Skeletal muscle tissue (tissue), 4 donors: Measurements from ENCODE around the gene GLT8D2. TPM values are rescaled to one million over a fixed set of nuclear protein-coding genes. Genes with fewer than 3 reads are reported as not detected.
"Not testable (repeated sequence)": the region's sequence is repeated elsewhere in the genome, so short reads cannot be mapped to it uniquely, and the experiment has no call there.

Source experiments
- H3K27ac ChIP-seq: one replicate; pipeline ENCODE4 v1.7.0; 2013; ENCODE audit warnings: mild to moderate bottlenecking, low read depth, low read length, inconsistent platforms
- H3K27me3 ChIP-seq, 3 donors: one replicate each; pipeline ENCODE4 v1.7.0; 2013; ENCODE audit warnings: low read length in 3 of 3; ENCODE audit not compliant: control insufficient read depth in 3 of 3, insufficient read depth in 3 of 3
- H3K36me3 ChIP-seq, 3 donors: one replicate each; pipeline ENCODE4 v1.7.0; 2013; ENCODE audit warnings: low read length in 3 of 3; ENCODE audit not compliant: control insufficient read depth in 3 of 3, insufficient read depth in 3 of 3
- H3K4me1 ChIP-seq, 3 donors: one replicate each; pipeline ENCODE4 v1.7.0; 2013; ENCODE audit warnings: low read length in 3 of 3, mild to moderate bottlenecking in 3 of 3; ENCODE audit not compliant: control insufficient read depth in 3 of 3, insufficient read depth in 3 of 3
- H3K4me3 ChIP-seq, 3 donors: one replicate each; pipeline ENCODE4 v1.7.0; 2013; ENCODE audit warnings: low read length in 3 of 3
- H3K9ac ChIP-seq, 3 donors: one replicate each; pipeline ENCODE4 v1.7.0; 2013; ENCODE audit warnings: low read length in 3 of 3, mild to moderate bottlenecking in 3 of 3, moderate library complexity in 2 of 3, low read depth in 1 of 3
- H3K9me3 ChIP-seq, 3 donors: one replicate each; pipeline ENCODE4 v1.7.0; 2013; ENCODE audit warnings: low read length in 3 of 3; ENCODE audit not compliant: control insufficient read depth in 3 of 3
- total RNA-seq: library from RNA; depleted of rRNA; stranded (reverse); fragments of >200 nt; gene quantifications from one replicate; pipeline ENCODE4 v1.2.3, GENCODE V29; 2014
- donor health status: Osteomylitis.

GLT8D2 gene
- total RNA-seq, 1 donor from 2014 or later = 36.5 TPM

DNA sequence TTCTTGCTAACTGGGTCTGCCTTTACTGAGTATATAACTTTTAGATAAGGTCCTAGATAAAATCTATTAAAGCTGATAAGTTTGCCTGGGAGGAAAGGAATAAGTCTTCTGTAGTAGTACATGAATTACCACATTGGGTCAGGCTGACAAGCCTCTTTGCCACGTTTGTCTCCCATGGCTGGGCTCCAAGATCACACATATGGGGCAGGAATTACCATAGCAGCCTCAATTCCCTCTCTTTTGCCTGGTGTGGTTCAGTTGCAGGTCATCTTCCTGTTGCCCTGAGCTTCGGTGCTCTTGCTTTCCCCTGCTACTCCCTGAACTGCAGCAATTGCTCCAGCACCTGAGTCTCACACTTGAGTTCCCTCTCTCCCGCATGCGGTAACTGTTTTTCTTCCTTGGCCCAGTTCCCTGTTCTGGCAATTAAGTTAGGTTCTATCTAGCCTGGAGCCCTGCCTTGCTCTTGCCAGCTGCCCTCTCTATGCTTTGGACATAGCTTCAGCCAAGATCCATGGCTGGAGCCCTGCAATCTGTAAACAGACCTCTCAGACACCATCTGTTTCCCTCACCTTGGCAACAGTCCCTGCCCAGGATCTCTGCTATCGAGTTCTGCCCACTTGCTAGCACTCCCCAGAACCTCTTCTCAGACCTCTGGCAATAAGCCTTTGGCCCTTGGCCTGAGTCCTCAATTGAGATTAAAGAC, 5.8 kb upstream of the GLT8D2 start:
- peak overlapping the region in 1 of 3 donors; percentile 9 for H3K4me3 ChIP-seq
- peaks cover 6 to 10% (median 10%) of the 10 kb centered on the region in 3 donors for H3K4me1 ChIP-seq
- no peak overlapping the region for H3K27ac ChIP-seq
- no peaks in the 10 kb centered on the region for H3K27me3 ChIP-seq
- H3K9ac ChIP-seq = peak overlapping the region in 1 of 3 donors; percentile 34
- H3K9me3 ChIP-seq = no peaks in the 10 kb centered on the region
- no peaks in the 10 kb centered on the region for H3K36me3 ChIP-seq

DNA sequence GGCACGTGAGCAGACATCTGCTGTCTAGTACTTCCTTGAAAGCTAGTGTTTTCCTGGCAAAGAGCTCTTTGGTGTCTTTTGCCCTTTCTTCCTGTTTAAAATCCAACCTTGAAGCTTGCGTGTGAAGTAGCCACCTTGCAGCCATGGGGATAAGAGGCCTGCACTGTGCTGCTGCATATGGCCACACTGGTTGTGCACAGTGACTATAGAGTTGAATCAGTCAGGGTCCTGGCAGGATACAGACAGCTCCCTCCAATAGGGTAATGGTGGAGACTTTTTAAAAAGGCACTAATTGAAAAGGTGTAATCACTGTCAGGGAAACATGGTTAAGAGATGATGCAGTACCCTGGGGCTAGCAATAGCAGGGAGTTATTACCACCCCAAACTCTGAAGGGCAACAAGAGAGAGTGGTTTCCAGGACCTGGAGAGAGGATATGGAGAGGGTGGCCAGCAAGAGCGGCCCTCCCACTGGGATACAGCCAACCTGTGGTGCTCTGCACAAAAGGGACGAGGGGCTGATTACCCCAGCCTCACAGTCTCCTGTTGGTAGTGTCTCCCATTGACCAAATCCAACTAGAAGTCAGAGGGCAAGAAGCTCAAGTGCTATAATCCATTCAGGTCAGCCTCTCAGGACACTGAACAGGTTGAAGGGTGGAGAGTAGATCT, 4.8 kb upstream of the GLT8D2 start:
- H3K4me1 ChIP-seq = peaks cover 10 to 17% (median 16%) of the 10 kb centered on the region in 3 donors
- no peak overlapping the region for H3K9ac ChIP-seq
- H3K27ac ChIP-seq = no peak overlapping the region
- H3K27me3 ChIP-seq = peaks cover 0 to 6% (median 2%) of the 10 kb centered on the region in 3 donors
- no peaks in the 10 kb centered on the region for H3K9me3 ChIP-seq
- H3K4me3 ChIP-seq = no peak overlapping the region
- H3K36me3 ChIP-seq = no peaks in the 10 kb centered on the region

DNA sequence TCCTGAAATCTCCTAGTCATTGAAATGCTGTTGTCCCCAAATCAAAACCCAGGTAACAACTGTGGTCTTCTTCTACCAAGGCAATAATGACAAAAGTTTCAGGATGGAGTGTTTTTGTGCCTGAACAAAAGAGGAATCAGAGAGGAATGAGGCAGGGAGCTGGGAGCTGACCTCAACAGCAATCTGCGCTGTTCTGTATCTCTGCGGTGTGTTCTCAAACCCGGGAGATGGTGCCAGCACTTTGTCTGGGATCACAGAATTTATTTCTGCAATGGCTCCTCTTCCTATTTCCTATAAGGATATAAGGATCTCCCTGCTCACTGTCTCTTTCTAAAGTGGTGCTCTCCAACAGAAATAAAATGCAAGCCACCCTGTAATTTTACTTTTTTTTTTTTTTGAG, 449 bp upstream of the GLT8D2 start:
- Histone ChIP-seq H3K4me1 (peaks cover 6 to 13% (median 12%) of the 10 kb centered on the region in 3 donors), H3K36me3 (no peaks in the 10 kb centered on the region), H3K9ac (peak overlapping the region in 1 of 3 donors; percentile 66), H3K27ac (no peak overlapping the region), H3K4me3 (peak overlapping the region; percentile 46 to 81 (median 67)), H3K9me3 (no peaks in the 10 kb centered on the region), H3K27me3 (peaks cover 4 to 13% (median 4%) of the 10 kb centered on the region in 3 donors)

DNA sequence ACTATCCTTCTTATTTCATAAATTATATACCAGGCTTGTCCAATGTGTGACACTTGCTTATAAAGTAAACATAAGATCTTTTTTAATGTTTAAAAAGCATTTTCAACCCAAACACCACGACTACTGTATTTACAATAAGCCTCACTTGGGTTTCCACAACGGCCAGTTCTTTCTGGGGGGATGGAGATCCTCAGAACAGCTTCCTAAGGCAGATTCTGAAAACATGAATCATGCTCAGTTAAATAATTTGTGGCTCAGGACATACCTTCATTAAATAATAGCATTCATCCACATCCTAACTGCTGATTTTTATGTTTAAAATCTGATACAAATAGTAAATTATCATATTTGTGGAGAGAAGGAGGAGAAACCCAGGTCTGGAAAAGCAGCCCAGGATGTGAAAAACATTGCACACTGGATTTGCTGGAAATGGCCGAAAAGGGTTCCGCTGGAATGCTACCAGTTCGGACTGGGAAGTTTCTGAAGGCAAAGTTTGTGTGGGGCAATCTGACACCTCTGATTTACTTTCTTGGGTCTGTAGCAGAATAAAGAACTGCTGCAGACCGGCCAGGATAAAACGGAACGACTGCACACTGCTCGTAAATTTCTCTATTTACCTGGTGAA, 597 bp downstream of the GLT8D2 start:
- Histone ChIP-seq H3K27ac (no peak overlapping the region), H3K9me3 (no peaks in the 10 kb centered on the region), H3K36me3 (no peaks in the 10 kb centered on the region), H3K9ac (peak overlapping the region in 2 of 3 donors; percentile 15 to 66), H3K27me3 (peaks cover 4 to 13% (median 4%) of the 10 kb centered on the region in 3 donors), H3K4me1 (peaks cover 8 to 18% (median 17%) of the 10 kb centered on the region in 3 donors), H3K4me3 (peak overlapping the region; percentile 46 to 81 (median 67))

DNA sequence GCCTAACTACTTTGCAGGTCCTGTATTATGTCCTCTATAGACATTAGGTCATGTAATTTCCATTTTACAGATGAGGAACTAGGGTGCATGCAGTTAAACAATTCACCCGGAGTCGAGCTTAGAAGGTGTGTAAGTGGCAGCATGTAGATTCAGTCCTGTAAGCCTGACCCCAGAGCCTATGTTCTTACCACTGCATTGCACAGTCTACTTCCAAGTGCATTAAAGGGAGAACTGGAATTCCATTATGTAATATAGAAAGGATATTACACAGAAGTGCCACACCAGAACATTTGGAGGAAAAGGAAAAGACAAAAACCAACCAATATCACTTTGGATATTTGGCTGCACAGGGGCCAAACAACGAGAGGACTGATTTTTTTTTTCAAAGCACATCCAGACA, 1.2 kb downstream of the GLT8D2 start:
- H3K27me3 ChIP-seq = peaks cover 4 to 13% (median 4%) of the 10 kb centered on the region in 3 donors
- no peaks in the 10 kb centered on the region for H3K9me3 ChIP-seq
- no peaks in the 10 kb centered on the region for H3K36me3 ChIP-seq
- H3K9ac ChIP-seq = no peak overlapping the region
- peaks cover 8 to 18% (median 17%) of the 10 kb centered on the region in 3 donors for H3K4me1 ChIP-seq
- H3K4me3 ChIP-seq = peak overlapping the region; percentile 3 to 81 (median 10)
- H3K27ac ChIP-seq = no peak overlapping the region

DNA sequence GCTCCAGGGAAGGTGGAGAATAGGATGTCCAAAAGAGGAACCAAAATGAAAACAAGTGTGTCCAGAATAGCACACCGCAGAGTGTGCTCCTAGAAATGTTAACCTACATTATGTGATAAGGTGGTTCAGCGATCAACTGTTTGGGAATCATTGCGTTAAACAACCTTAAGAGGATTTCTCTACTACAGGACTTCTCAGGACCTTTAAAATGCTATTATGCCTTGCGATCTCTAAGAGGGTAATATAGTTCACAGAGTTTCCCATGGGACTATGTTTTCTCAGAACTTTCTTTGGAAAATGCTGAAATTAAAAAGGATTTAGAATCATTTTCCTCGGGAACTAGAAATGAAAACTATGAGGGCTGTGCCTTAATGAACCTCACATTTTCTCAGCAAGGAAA, 1.8 kb downstream of the GLT8D2 start:
- Histone ChIP-seq H3K4me1 (peaks cover 8 to 18% (median 17%) of the 10 kb centered on the region in 3 donors), H3K27ac (no peak overlapping the region), H3K36me3 (no peaks in the 10 kb centered on the region), H3K4me3 (no peak overlapping the region), H3K27me3 (peaks cover 4 to 13% (median 4%) of the 10 kb centered on the region in 3 donors), H3K9me3 (no peaks in the 10 kb centered on the region), H3K9ac (no peak overlapping the region)

DNA sequence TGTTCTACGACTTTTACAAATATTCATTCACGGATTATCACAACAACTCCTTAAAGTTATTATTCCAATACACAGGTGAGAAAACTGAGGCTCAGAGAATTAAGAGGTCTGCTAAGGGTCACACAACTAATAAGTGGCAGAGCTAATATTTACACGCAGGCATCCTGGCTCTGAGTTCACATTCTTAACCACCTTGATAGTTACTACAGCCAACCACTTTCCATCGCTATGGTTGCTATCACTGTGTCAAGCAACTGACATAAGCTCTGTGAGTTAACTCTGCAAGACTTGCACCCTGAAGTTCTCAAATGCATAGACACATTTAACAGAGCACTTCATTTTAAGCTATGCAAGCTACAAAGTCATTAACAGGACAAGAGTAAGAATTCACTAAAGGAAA, 3.7 kb downstream of the GLT8D2 start:
- Histone ChIP-seq H3K4me1 (peaks cover 8 to 18% (median 17%) of the 10 kb centered on the region in 3 donors), H3K9me3 (no peaks in the 10 kb centered on the region), H3K36me3 (no peaks in the 10 kb centered on the region), H3K4me3 (no peak overlapping the region), H3K27ac (no peak overlapping the region), H3K27me3 (peaks cover 4 to 13% (median 4%) of the 10 kb centered on the region in 3 donors), H3K9ac (no peak overlapping the region)

DNA sequence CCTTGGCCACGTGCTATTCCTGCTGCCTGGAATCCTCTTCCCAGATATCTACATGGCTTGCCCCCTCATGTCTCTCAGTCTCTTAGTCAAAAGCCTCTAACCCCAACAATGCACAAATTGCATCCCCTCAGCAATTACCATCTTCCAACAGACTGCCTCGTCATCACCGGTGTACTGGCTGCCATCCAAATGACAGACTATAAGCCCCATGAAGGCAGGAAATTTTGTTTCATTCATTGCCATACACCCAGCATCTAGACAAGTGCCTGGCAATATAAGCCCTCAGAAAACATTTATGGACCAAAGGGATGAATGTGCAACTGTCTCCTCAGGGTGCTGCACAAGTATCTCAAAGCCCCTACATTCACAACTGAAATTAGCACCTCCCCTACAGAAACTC, 5.8 kb downstream of the GLT8D2 start:
- Histone ChIP-seq H3K4me1 (peaks cover 4 to 9% (median 6%) of the 10 kb centered on the region in 3 donors), H3K4me3 (no peak overlapping the region), H3K27me3 (peaks cover 0 to 4% (median under 1%) of the 10 kb centered on the region in 3 donors), H3K27ac (no peak overlapping the region), H3K36me3 (no peaks in the 10 kb centered on the region), H3K9ac (no peak overlapping the region), H3K9me3 (no peaks in the 10 kb centered on the region)

DNA sequence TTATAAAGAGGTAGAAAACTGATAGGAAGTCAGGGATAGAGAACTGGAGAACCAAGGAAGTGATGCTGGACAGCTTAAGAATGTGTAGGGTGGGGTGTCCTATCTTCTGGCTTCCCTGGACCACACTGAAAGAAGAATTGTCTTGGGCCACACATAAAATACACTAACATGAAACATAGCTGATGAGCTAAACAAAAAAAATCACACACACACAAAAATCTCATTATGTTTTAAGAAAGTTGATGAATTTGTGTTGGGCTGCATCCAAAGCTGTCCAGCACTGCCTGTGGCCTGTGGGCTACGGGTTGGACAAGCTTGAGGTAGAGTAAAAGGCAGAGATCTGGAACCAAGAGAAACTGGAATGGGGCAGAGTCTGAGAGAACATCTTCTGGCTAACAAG, 7.4 kb downstream of the GLT8D2 start:
- Histone ChIP-seq H3K27ac (no peak overlapping the region), H3K36me3 (no peaks in the 10 kb centered on the region), H3K27me3 (no peaks in the 10 kb centered on the region), H3K4me3 (no peak overlapping the region), H3K4me1 (peaks cover 2 to 7% (median 6%) of the 10 kb centered on the region in 3 donors), H3K9me3 (no peaks in the 10 kb centered on the region), H3K9ac (no peak overlapping the region)

DNA sequence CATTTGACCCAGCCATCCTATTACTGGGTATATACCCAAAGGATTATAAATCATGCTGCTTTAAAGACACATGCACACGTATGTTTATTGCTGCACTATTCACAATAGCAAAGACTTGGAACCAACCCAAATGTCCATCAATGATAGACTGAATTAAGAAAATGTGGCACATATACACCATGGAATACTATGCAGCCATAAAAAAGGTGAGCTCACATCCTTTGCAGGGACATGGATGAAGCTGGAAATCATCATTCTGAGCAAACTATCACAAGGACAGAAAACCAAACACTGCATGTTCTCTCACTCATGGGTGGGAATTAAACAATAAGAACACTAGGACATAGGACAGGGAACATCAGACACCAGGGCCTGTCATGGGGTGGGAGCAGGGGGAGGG, 10.2 kb downstream of the GLT8D2 start:
- H3K27ac ChIP-seq, H3K27me3 ChIP-seq, H3K9me3 ChIP-seq, H3K36me3 ChIP-seq, H3K4me3 ChIP-seq, H3K4me1 ChIP-seq, H3K9ac ChIP-seq: not testable (repeated sequence)
